Peyer's patch (tissue), 4 donors: Measurements from ENCODE around the gene SLC66A2.

ENCODE experiments used
- POLR2A ChIP-seq, 2 donors: fragments of 450-650 bp; IDR thresholded peaks; one replicate each; pipeline ENCODE4 v1.5.1; 2017; ENCODE audit warnings: antibody characterized with exemption in 2 of 2, mild to moderate bottlenecking in 2 of 2, moderate library complexity in 2 of 2
- TF ChIP-seq, protein P1 (sequence below), 6 experiments: fragments of 450-650 bp in 4 of 6; fragments of 200-600 bp in 2 of 6; sonication (generic) in 1 of 6; IDR thresholded peaks; one replicate each; pipeline ENCODE4 v1.5.1; 2017 to 2019; ENCODE audit warnings: antibody characterized with exemption in 6 of 6, mild to moderate bottlenecking in 3 of 6, moderate library complexity in 1 of 6

DNA sequence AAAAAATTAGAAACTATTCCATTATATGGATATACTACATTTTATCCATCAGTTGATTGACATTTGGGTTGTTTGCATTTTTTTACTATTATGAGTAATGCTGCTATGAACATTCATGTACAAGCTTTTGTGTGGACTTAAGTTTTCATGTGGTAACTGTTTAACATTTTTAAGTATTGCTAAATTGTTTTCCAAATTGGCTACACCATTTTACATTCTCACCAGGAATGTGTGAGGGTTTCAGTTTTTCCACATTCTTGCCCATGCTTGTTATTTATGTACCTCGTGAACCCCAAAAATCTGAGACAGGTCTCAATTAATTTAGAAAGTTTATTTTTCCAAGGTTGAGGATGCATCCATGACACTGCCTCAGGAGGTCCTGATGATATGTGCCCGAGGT lies 40.0 kb upstream of the SLC66A2 start:
- TF ChIP-seq, protein P1, sequence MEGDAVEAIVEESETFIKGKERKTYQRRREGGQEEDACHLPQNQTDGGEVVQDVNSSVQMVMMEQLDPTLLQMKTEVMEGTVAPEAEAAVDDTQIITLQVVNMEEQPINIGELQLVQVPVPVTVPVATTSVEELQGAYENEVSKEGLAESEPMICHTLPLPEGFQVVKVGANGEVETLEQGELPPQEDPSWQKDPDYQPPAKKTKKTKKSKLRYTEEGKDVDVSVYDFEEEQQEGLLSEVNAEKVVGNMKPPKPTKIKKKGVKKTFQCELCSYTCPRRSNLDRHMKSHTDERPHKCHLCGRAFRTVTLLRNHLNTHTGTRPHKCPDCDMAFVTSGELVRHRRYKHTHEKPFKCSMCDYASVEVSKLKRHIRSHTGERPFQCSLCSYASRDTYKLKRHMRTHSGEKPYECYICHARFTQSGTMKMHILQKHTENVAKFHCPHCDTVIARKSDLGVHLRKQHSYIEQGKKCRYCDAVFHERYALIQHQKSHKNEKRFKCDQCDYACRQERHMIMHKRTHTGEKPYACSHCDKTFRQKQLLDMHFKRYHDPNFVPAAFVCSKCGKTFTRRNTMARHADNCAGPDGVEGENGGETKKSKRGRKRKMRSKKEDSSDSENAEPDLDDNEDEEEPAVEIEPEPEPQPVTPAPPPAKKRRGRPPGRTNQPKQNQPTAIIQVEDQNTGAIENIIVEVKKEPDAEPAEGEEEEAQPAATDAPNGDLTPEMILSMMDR (IDR thresholded peaks at IDR 0.05): no peak
- no peak for TF ChIP-seq POLR2A (IDR thresholded peaks at IDR 0.05)
